Caki2 (cell line): ENCODE measurements around the gene ARGLU1. TPM values are rescaled to one million over a fixed set of nuclear protein-coding genes. Genes with fewer than 3 reads are reported as not detected.
A peak's percentile ranks its signal among the peaks of the same experiment; 100 is the strongest.
"Not testable (repeated sequence)": the region's sequence is repeated elsewhere in the genome, so short reads cannot be mapped to it uniquely, and the experiment has no call there.

Experiments used
- DNase-seq: peaks from one replicate; pipeline ENCODE4 v3.0.0-alpha.2; 2015; ENCODE audit warnings: low read depth
- in situ Hi-C: cut with HindIII; loops from 2 replicates; pipeline ENCODE4 v1.10.0; 2016; ENCODE audit warnings: low sequenced_read_pairs, low pct_unique_long_range_greater_than_20kb, mixed read lengths
- total RNA-seq: library from RNA; depleted of rRNA; stranded (reverse); fragments of >200 nt; shearing (Covaris generic); gene quantifications from 2 replicates; pipeline ENCODE4 v1.2.3, GENCODE V29; 2014; ENCODE audit warnings: low replicate concordance; rRNA removed

The ARGLU1 gene, protein sequence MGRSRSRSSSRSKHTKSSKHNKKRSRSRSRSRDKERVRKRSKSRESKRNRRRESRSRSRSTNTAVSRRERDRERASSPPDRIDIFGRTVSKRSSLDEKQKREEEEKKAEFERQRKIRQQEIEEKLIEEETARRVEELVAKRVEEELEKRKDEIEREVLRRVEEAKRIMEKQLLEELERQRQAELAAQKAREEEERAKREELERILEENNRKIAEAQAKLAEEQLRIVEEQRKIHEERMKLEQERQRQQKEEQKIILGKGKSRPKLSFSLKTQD
- total RNA-seq = 23.5 and 53.1 TPM in 2 replicates

- in situ Hi-C loops = no loop called here
- DNase-seq = peak; percentile 84
Measured at GRCh38 chr13:106567474-106568298, at the start of gene ARGLU1. Gene ARGLU1, minus strand, starts transcription at chr13:106568137. Its CDS starts 218 bp downstream, at chr13:106567919.

GRCh38 chr13:106617561-106617960 is 49.6 kb upstream of the ARGLU1 start:
- DNase-seq = peak; percentile 26
- in situ Hi-C loops = no loop called here

DNA sequence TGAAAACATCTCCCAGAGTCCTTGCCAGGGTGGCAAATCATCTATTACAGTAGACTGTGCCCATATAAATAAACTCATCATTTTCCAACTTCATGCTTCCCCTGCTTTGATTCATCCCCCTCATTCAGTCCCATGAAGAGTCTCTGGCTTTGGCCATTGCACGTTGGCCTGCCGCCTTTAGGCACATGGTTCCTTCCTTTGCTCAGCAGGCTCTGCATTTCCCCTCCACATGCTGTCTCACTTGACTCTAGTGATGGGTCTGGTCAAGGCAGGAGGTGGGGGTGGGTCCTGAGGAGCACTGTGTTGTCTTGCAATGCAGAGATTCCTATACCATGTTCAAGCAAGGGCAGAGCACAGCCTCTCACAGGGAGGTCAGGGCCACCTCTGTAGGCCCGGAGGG is 48.8 kb upstream of the ARGLU1 start:
- DNase-seq = no peak
- in situ Hi-C loops = no loop called here

DNA sequence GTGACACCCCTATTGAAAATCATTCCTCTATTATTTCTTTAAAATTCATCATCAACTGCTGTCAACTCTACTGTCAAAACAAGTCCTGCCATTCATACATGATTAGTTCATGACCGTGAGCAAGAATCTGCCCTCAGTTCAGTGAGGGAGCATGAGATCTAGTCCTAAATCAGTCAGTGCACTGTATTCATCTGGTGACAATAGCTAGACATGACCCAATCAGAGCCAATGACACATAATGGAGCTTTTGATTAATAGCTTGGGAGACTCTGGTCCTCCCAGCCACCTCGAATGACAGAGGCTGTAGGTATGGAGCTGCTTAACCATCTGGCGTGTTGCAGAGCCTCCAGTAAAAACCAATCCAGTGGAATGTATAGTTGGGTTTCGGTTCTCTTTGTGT is 46.9 kb upstream of the ARGLU1 start:
- in situ Hi-C loops = no loop called here
- DNase-seq = no peak

- no peak for DNase-seq
- in situ Hi-C loops = no loop called here
Measured at GRCh38 chr13:106612688-106613087, 44.8 kb upstream of the ARGLU1 start.

GRCh38 chr13:106610486-106610885 is 42.5 kb upstream of the ARGLU1 start:
- in situ Hi-C loops = no loop called here

GRCh38 chr13:106609116-106609515 is 41.2 kb upstream of the ARGLU1 start:
- in situ Hi-C loops = no loop called here

More at GRCh38 chr13:106610486-106610885, 42.5 kb upstream of the ARGLU1 start:
- DNase-seq = no peak

DNA sequence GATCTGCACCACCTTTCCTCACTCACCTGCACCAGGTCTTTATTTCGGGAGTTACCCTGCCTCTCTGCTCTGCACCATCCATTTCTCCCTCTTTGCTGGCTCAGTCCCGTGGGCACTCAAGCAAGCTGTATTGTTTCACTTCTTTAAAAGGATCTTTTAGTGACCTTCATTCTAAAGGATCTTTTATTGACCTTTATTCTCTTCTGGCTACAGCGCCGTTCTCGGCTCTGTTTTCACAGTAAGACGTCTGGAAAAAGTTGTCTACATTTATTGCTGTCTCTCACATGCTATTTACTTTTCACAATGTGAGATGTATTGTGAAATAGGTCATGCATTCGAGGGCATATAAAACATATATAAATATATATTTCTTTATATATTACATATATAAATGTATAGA is 35.6 kb upstream of the ARGLU1 start:
- no peak for DNase-seq
- in situ Hi-C loops = no loop called here

More at GRCh38 chr13:106609116-106609515, 41.2 kb upstream of the ARGLU1 start:
- DNase-seq = no peak

DNA sequence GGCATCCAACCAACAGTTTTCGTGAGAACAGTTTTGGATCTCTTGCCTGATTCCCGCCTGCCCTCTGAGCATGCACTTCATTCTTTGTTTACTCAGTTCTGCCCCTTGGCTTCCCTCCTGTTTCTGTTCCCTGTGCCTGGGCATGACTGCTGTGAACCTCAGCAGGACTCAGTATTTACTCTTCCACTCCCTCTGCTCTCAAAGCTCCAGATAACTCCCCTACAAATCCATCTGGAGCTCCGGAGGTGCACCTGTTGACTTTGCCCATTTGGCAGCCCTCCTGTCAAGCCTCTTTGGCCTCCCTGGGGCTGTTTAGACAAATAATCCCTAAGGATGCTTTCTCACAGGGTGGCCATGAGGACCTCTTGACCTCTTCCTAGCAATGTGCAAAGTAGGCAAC is 34.2 kb upstream of the ARGLU1 start:
- in situ Hi-C loops = no loop called here
- no peak for DNase-seq

DNA sequence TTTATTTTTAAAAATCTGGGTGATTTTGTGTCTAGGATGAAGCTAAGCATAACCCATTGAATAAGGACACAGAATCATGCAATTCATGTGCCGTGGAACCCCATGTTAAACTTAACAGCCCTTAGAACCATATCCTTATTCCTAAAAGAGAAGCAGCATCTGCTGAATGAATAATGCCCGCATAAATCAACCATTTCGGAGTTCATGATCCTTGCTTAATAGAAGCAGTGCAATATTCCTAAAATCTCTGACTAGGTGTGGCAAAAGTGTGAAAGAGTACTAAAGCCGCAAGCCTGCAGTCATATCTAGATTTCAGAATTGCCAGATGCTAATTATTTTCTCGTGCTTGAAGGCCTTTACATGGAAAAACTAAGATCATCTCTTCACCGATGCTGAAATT is 33.6 kb upstream of the ARGLU1 start:
- no peak for DNase-seq
- in situ Hi-C loops = no loop called here

GRCh38 chr13:106600798-106601135 is 32.8 kb upstream of the ARGLU1 start:
- in situ Hi-C loops = not testable (repeated sequence)

DNA sequence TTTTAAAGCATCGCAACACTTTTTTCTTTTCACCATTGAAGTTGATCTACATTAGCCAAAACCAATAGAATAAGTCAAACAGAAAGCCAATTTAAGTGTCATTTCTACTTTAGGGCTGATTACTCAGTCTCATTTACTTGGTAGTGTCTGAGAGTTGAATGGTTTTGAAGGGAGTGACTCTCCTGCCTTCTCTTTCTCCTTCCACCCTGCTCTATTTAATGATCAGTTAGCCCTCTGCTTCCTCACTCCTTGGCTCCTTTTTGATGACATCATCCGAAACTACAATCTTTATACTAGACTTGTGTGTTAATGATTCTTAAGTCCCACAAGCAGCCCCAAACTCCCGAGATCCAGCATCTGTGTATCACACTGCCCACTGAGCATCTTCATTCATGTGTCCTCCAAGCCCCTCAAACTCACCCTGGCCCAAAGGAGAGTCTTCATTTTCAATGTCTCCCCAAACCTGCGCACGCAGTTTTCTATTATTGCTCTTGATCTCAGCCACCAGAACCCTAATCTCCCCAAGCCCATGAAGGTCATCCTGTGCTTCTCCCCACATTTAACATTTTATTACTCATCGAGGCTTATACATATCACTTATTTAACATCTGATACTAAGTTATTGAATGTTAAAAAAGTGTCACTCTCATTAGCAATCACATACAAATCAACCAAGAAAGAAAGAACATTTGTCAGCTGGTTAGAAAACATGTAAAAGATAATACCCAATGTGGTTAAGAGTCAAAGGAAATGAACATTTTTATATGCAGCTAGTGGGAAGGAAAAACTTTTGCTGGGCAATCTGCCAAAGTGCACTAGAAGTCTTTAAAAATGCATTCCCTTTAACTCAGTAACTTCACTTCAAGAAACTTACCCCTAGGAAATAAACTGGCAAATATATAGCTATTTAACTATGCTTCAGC is 32.2 kb upstream of the ARGLU1 start:
- DNase-seq = no peak
- in situ Hi-C loops = no loop called here

More at GRCh38 chr13:106600798-106601135, 32.8 kb upstream of the ARGLU1 start:
- DNase-seq = not testable (repeated sequence)

DNA sequence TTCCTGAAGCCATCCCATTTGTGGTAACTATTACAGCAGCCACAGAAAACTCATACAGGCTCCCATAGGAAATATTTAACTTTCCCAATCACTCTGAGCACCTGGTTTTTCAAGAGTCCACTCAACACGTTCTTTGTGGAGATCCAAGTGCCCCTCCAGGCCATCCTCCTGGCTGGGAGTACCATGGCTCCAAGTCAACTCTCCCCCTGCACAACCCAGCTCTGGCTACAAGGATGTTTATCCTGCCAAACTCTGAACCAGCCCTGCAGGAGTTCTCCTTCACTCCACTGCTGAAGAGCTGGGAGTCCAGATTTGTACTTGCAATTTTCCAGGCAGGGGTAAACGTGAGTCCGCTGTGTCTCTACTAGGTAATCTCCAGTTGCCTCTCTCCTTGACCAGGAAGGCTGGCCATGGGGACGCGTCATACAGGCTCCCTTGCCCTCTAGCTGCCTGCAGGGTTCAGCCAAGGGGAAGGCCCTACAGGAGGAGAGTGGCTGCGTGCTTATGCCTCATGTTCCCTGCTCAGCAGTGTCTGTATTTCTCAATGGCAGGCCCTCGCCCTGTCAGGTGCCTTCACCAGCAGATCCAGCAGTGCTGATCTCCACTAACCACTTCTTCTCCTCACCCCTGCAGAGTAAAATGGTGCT is 29.9 kb upstream of the ARGLU1 start:
- in situ Hi-C loops = no loop called here

GRCh38 chr13:106597186-106597585 is 29.2 kb upstream of the ARGLU1 start:
- in situ Hi-C loops = no loop called here
- DNase-seq = no peak

More for the DNA sequence above, 29.9 kb upstream of the ARGLU1 start:
- no peak for DNase-seq

- in situ Hi-C loops = no loop called here
- DNase-seq = no peak
Measured at GRCh38 chr13:106596275-106596937, 28.5 kb upstream of the ARGLU1 start.

DNA sequence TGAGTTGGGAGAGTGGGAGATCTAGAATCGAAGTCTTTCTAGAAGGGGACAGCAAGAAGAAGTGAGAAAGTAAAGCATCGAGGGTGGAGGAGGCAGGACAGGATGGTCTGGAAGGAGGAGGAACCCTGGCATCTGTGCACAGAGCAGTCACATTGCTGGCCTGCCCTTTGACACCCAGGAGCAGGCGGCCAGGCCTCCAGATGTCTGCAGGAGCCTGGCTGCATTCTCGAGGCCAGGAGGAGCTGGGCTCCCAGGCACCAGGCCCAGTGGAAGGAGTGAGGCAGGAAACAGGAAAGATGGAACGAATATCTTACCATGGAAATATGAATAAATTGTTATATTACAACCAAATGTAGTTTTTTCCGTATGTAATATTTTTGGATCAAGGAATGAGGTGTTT is 27.7 kb upstream of the ARGLU1 start:
- DNase-seq = no peak
- in situ Hi-C loops = no loop called here

DNA sequence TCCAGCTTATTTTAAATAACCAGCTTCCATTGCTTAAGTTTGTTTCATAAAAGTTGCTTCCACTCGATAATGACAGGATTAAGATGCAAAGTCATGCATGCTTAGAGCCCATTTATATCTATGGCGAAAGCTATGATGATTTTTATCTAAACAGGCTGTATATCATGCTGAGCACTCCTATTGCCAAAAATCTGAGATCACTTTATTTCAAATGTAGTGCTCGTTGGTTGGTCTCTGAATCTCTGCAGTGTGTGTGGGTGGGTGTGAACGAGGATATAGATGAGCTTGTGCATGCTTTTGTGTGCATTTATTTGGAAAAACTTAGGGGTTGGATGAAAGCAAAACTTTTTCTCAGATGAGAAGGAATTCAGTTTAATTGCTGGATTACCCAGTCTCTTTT is 27.0 kb upstream of the ARGLU1 start:
- in situ Hi-C loops = no loop called here
- no peak for DNase-seq

DNA sequence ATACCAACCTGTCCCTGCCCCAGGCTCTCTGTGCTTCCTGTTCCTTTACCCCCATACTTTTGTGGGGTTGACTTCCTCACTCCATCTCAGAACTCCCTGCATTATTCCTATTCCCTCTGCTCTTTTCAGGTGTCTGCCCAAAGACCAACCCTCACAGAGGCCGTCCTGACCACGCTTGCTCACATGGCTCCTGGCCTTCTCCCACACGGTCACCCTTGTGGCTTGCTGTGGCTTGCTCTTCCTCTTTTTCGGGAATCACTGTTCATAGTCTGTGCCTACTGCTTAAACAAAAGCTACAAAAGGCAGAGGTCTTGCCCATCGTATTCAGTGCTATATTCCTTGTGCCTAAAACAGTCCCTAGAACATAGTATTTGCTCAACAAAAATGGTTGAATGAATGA is 25.2 kb upstream of the ARGLU1 start:
- DNase-seq = no peak
- in situ Hi-C loops = no loop called here
